ENCODE measurements around the gene RAPGEF2.
A peak's percentile ranks its signal among the peaks of the same experiment; 100 is the strongest.

Gene RAPGEF2

DNA sequence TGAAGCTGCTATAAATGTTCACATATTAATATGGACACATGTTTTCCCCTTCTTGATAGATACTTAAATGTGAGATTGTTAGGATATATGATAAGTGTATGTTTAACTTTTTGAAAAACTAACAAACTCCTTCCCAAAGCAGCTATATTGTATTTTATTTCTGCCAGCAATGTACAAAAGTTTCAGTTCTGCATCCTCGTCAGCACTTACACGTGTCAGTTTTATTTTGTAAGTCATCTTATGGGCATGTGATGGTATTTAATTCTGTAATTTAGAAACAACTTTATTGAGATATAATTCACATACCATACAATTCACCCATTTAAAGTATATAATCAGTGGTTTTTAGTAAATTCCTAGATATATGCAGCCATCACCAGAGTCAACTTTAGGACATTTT lies 31.6 kb downstream of the RAPGEF2 start:
- no peak for DNase-seq (ENCODE audit: low spot score)

DNA sequence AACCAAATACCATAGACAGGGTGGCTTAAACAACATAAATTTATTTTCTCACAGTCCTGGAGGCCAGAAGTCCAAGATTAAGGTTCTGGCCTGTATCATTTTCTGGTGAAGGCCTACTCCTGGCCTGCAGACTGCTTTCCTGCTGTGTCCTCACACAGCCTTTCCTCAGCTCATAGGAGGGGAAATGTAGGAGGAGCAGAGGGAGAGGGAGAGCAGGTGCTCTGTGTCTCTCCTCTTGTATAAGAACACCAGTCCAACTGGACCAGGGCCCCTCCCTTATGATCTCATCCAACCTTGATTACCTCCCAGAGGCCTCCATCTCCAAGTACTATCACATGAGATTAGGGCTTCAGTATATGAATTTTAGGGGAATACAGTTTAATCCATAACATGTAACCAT lies 34.3 kb downstream of the RAPGEF2 start:
- DNase-seq (ENCODE audit: low spot score) = no peak

DNA sequence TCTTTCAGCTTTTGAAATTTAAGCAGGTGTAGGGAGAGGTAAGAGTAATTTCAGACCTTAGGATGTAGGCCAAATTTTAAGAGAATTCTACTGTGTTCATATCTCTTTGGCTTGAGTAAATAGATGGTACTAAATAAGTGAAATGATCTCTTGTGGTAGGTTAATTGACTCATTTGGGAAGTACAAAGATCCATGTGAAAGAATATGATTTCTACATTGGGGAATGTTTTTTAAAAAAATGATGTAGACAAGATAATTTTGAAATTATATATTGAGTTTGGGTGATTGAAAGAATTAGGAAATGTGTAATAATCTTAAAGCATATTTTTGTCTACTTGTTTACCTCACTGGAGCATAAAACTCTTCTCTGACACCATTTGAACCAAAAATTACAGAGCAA lies 35.6 kb downstream of the RAPGEF2 start:
- DNase-seq (ENCODE audit: low spot score) = no peak

DNA sequence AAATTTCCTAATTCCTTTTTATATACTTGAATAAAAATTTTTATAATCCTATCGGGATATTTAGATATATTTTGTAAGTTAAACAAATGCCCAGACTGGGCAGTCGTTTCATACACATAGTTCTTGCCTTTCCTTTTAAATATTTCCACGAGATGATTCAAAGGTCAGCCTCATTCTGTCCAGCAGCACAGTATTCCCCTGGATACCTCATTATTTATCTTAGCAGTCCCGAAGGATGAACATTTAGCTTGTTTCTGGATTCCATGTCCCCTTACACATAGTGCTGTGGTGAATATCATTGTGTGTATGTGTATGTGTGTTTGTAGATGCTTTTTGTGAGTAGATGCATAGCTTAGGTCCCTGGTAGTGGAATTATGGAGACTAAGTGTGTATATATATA lies 38.3 kb downstream of the RAPGEF2 start:
- DNase-seq (ENCODE audit: low spot score) = no peak

DNA sequence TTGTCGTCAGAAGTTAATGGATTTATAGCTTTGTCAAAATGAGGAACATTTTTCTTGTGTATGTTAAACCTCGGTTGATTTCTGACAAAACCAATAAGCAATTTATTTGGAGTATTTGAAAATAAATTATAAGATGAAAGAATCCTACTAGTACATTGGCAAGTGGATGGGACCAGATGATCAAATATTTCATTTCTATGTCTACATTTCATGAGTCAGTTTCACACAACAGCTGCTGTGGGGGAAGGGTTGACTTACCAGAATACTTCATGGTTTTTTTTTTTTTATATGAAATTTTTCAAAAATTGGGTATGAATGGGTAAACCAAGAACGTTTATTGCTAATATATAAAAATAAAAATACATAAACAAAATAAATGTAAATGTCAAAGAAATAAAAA lies 39.4 kb downstream of the RAPGEF2 start:
- DNase-seq (ENCODE audit: low spot score) = peak; percentile 4

DNA sequence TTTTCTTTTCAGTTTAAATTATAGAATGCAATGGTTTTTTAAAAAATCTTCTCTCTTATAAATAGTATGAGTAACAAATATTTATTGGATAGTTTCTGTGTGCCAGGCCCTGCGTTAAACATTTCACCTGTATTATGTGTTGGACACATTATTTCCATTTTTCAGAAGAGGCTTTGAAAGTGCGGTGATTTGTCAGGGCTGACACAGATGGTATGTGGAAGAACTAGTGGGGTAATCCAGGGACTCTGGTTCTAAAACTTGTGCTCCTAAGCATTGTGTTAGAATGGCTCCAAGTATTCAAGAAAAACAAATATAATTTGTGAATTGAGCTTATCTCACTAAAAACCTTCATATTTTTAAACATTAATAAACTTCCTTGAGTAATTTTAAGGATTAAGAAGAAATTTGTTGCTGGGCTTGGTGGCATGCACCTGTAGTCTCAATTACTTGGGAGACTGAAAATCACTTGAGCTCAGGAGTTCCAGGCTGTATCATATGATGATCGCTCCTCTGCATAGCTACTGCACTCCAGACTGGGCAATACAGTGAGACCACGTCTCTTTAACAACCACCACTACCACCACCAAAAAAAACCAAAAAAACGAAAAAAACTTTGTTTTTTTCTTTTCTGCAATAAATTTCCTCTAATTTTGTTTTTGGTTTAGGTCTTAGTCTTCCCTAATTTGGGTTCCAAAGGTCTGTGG lies 40.0 kb downstream of the RAPGEF2 start:
- no peak for DNase-seq (ENCODE audit: low spot score)

DNA sequence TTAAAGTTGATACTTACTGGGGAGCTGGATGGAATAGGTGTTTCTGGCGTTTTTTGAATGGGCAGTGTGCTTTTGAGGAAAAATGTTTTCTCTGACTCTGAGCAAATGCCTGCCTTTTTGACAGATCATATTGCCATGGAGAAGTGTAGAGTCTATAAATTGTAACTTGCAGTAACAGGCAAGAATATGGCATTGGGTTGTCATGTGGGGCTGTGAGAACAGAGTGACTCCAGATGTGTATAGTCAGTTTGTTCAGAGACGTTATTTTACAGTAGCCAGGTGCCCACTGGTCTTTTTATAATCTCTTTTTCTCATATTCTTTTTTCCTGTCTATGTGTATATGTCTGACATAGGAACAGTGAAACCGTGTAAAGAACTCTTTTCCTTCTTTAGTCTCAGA lies 40.8 kb downstream of the RAPGEF2 start:
- DNase-seq (ENCODE audit: low spot score) = no peak

DNA sequence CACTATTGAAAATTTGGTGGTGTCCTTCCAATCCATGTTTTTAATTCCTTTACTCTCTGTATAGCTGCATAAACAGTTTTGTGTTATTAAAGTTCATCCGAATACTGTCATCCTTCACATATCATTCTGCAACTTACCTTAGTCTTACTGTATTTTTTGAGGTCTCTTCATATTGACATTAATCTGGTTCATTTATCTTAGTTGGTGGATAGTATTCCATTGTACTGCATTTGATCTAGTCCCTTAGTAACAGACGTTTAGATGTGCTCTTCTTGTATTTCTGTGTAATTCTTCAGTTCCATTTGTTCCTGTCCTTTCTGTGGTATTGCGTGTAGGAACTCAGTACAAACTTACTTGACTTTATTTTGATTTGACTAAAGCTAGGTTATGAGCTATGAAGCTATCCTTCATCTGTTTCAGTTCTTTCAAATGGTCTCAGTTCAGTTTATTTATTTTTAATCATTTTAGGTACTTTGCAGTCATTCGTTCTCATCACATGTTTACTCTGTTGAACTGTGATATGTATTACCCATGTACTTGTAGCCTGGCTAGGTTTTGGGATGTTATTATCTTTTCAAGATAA lies 41.3 kb downstream of the RAPGEF2 start:
- no peak for DNase-seq (ENCODE audit: low spot score)

DNA sequence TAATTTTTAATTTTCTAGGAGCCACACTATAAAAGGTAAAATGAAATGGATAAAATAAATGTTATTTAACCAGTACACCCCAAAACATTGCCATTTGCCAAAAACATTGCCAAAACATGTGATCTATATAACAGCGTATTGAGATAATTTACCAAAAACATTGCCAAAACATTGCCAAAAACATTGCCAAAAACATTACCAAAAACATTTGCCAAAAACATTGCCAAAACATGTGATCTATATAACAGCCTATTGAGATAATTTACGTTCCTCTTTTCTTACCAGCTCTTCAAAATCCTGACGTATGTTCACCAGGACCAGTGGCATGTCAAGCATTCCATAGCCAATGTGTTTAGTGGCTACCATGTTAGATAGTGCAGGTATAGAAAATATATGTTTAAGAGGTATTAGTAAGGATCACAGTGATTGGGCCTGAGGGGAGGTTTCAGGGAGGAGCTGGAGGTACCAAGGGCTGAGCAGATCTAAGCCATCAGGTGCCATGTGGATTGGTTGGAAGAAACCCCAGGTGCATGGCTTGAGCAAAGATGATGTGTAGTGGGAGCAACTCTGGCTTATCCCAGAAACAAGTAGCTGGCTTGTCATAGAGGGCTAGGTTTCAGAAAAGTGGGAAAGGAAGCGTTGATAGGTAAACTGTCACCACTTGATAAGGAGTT lies 42.6 kb downstream of the RAPGEF2 start:
- no peak for DNase-seq (ENCODE audit: low spot score)

DNA sequence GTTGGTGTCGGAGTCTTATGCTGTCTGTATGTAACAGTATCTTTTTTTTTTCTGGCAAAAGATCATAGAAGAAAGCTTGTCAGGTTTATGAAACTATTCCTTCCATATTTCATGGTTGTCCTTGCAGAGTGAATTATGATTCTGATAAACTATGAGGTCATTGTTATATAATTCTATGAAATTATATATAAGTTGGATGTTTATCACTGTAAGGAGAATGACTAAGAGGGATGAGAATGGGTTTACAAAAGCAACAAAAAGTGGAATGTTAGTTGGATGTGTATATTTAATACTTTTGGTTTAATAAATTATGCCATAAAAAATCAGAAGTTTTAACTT lies 43.1 kb downstream of the RAPGEF2 start:
- DNase-seq (ENCODE audit: low spot score) = no peak

DNA sequence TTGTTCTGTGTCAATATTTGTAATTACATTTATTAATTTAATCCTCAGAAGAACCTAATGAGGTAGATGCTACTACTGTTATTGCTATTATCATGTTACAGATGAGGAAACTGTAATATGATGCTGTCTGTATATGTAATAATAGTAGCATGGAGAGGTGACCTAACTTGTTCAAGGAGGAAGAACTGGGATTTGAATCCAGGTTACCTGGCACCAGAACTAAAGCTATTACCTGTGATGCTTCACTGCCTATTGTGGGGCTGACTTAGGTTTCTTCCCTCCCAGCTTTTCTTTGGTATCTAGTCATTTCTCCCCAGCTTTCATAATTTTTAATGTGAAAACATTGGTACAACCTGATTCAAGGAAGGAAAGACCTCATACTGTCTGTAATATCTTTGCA lies 43.6 kb downstream of the RAPGEF2 start:
- no peak for DNase-seq (ENCODE audit: low spot score)

DNA sequence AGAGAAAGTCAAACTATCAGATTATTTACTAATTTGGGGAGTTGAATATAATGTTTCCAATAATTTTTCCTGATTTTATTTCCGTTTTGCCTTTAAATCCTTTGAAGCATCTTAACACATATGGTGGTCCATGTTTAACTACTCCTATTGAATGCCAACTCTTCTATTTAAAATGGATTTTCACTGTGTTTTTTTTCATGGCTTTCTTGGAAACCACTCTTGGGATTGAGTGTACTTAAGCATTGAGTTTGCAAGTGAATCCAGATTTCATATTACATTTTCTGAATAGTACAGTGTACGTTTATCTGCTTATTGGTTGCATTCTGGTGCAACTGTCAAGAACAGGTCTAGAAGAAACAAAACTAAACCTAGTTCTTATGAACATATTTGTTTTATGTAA lies 45.6 kb downstream of the RAPGEF2 start:
- no peak for DNase-seq (ENCODE audit: low spot score)

DNA sequence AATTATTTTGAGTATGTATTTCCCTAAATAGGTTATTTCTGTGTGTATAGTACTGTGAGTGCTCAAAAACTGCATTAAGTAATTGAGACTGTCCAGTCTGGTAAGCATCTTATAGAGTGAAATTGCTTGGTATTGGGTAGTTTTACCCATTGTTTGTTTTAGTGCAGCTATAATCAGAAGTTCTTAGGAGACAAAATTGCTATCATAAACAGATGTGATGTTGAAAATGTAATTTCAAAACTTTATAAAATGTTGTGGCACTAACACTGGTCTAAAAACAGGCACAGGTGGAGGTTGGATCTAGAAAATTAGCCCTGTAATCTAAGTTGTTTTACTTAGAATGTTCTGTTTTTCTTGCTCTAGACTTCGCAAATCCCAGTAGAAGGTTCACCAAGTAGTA lies 46.8 kb downstream of the RAPGEF2 start:
- no peak for DNase-seq (ENCODE audit: low spot score)

DNA sequence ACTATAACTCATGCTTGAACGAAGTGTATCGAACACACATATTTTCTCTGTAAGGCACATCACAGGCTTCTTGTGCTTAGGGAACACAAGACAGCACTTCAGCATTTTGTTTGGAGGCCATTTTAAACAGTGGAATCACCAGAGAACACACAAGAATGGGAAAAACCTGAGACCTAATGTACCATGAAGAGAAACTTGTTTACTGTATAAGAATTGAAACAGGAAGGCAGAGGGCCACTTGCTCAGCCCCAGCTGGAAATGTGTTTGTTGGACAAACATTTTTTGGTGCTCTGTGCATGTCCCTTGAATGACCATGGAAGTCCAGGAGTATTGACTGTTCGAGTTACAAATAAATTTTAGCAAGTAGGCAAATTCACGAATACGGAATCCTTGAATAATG lies 47.5 kb downstream of the RAPGEF2 start:
- DNase-seq (ENCODE audit: low spot score) = no peak

DNA sequence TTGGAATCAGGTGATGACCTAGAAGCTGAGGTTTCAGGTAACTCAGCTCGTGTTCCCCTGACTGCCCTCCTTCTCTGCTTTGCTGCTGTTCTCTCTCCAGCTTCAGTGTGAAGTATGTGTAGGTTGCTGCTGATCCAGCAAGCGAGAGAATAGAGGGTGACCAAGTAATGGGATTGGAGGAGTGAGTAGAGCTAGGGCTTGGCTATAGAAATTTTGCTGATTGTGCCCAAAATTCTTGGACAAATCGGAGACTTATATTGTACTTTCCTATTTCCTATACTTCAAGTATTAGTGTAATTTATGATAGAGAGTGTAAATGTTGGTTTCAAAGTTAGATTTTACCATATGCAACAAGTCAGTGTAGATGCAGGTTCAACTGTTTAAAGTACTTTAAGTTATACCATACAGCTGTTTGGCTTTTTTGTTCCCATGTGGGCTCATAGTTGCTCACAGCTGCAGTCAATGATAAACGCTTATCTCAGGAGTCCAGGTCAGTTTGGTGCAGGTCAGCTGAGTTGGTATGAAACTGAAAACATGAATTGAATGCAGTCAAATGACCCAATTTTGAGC lies 48.0 kb downstream of the RAPGEF2 start:
- no peak for DNase-seq (ENCODE audit: low spot score)

DNA sequence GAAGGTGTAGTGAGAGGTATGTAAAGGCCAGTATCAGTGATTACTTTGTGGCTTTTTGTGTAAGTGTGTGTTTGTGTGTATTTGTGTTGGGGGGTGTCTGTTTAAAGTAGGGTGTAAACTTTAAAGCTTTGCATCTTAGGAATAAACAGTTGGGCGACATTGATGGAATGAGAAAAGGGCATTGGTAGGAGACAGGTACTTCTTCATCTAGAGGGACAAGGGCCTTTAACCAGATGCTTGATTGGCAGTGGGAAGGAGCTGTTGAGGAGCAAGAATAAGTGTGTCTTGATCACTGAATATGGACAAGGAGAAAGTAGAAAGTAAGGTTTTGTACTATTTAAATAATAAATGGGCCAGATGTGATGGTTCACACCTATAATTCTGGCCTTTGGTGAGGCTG lies 48.8 kb downstream of the RAPGEF2 start:
- DNase-seq (ENCODE audit: low spot score) = no peak

DNA sequence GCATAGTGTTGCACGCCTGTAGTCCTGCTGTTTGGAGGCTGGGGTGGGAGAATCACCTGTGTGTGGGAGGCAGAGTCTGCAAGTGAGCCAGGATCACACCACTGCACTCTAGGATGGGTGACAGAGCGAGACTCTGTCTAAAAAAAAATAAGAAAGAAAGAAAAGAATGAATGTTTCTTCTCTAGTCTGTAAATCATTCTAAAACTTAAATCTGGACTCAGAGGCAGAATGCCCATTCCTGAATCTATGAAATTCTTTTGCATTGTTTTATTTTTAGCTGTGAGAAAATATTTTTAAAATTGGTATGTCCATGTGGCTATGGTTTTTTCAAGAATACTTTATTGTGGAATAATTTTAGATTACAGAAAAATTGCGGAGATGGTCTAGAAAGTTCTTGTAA lies 49.3 kb downstream of the RAPGEF2 start:
- DNase-seq (ENCODE audit: low spot score) = no peak

DNA sequence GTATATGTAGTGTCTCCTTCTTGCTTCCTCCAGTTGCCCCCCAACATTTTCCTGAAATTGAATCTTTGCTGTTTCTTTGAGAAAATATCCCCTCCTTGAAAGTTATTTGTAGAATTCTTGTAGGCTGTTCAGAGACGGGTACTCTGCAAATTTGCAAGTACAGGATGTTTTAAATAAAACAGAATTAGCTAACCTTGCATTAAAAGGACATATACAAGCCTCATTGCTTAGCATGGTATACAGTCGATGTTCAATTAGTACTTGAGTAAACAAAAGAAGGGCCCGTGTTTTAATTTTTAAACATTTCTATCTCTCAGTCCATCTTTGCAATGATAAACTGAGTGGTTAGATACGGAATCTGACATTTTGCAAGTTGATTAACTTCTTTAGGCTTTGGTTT lies 50.8 kb downstream of the RAPGEF2 start:
- no peak for DNase-seq (ENCODE audit: low spot score)

DNA sequence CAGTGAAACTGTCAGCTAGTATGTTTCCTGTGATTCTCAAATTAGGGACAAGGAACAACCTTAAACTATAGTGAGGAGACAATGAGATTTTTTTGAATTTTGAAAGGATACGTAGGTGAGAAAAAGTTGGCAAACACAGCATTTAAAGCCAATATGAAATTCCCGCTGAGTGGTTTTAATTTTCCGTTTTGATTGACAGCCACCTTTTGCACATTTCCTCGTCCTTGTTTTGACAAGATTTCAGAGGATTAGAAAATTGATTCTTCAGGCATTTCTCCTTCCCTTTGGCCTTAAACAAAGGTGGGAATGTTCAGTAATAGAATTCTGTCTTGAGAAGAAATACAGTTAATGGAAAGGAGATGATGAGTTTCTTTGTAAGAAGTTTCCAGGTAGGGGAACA lies 52.2 kb downstream of the RAPGEF2 start:
- no peak for DNase-seq (ENCODE audit: low spot score)

DNA sequence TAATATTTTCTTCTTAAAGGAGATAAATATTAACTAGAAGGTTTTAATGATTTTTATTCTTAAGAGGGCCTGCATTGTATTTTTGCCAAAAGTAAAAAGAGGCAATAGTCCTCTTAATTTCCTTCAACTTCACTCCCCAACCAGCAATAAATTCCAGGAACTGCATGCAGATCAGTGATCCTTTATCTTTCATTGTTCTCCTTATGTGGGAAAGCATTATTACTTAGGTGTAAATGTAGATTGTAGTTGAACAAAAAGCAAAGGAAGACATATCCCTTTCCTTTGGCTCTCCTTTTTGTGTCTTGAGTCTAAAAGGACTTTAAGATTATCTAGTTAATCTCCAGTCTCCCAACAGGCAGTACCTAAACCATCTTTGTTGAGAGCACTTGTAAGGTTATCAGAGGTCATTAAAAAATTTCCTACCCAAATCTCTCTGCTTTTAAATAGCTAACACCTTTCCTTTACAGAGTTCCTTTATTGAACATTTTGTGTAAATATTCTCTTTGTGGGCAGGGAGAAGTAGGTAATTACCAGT lies 55.3 kb downstream of the RAPGEF2 start:
- no peak for DNase-seq (ENCODE audit: low spot score)

DNA sequence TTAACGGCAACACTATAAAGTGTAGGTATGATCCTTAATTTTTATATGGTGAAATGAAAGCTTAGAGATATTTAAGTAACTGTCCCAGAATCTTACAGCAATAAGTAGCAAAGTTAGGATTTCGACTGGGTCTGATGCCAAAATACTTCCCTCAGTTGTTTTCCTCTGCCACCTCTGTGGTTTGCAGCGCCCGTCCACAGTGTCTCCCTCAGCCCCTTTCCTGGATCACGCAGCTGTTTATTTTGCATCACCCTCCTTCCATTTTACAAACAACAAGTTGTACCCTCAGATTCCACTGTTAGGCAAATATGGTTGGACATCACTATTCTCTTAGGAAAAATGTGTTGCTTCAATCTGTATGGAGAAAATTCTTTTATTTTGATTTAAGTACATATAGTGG lies 56.1 kb downstream of the RAPGEF2 start:
- no peak for DNase-seq (ENCODE audit: low spot score)

DNA sequence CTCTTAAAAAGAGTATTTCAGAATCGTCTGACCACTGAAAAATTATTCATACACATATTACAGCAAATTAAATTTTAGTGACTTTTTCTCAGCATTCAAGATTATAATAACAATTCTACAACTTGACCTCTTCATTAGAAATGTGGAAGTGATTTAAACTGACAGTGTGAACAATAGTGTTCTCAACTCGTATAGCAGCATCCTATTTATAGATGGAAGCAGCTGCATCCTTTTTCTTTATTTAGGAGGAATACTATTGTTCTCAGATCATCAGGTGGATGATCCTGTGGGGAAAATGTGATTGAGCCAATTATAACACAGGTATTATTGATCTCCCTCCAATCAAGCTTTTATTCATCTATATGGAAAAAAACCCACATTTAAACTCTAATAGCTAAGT lies 56.7 kb downstream of the RAPGEF2 start:
- no peak for DNase-seq (ENCODE audit: low spot score)

DNA sequence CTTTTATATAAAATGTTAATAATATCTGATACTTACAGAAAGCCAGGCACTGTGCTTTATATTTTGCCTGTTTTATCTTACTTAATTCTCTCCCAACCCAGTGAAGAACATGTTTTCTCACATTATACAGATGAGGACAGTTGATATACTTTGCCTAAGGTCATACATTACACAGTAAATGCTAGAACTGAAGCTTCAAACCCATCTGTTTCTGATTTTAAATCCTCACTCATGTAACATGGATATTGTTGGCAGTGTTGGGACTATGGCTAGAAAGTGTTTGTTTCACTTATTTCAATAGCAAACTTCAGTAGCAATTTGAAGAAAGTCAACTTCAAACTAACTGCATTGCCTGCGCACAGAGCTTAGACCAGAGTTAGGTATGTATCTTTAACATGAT lies 57.4 kb downstream of the RAPGEF2 start:
- peak; percentile 29 for DNase-seq (ENCODE audit: low spot score)

Data from AG08395 (cell line).